Measurements from ENCODE around the gene TPRN.
"Not testable (repeated sequence)": the region's sequence is repeated elsewhere in the genome, so short reads cannot be mapped to it uniquely, and the experiment has no call there.

TPRN gene, protein sequence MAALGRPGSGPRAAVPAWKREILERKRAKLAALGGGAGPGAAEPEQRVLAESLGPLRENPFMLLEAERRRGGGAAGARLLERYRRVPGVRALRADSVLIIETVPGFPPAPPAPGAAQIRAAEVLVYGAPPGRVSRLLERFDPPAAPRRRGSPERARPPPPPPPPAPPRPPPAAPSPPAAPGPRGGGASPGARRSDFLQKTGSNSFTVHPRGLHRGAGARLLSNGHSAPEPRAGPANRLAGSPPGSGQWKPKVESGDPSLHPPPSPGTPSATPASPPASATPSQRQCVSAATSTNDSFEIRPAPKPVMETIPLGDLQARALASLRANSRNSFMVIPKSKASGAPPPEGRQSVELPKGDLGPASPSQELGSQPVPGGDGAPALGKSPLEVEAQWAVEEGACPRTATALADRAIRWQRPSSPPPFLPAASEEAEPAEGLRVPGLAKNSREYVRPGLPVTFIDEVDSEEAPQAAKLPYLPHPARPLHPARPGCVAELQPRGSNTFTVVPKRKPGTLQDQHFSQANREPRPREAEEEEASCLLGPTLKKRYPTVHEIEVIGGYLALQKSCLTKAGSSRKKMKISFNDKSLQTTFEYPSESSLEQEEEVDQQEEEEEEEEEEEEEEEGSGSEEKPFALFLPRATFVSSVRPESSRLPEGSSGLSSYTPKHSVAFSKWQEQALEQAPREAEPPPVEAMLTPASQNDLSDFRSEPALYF

DNA sequence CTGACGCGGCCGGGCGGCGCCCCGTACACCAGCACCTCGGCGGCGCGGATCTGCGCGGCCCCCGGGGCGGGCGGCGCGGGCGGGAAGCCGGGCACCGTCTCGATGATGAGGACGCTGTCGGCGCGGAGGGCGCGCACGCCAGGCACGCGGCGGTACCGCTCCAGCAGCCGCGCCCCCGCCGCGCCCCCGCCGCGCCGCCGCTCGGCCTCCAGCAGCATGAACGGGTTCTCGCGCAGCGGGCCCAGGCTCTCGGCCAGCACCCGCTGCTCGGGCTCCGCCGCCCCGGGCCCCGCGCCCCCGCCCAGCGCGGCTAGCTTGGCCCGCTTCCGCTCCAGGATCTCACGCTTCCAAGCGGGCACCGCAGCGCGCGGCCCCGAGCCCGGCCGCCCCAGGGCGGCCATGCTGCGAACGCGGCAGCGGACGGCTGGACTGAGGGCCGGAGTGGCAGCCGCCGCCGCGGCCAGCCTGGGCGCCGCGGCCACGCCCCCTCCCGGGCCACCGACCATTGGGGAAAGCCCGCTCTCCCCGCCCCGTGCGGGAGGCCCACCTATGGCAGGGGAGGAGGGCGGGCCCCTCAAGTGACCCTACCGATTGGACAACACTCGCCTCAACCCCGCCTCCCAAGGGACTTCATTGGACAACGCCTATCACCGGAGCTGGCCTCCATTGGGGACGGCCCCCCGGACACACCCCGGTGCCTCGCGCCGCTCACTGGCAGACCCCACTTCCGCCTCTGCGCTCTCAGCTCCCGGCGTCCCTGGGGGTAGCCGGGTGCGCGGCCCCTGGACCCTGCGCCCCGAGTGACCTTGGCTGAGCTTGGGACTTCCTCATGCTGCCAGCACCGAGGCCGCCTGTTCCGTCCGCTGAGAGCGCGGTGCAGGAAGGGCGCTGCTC, at the start of gene TPRN:
Gene TPRN (minus strand): TSS at position 431 of the 894 bp plus-strand sequence. CDS start 30 bp downstream, at position 401.
- peak; percentile 95 for DNase-seq

DNA sequence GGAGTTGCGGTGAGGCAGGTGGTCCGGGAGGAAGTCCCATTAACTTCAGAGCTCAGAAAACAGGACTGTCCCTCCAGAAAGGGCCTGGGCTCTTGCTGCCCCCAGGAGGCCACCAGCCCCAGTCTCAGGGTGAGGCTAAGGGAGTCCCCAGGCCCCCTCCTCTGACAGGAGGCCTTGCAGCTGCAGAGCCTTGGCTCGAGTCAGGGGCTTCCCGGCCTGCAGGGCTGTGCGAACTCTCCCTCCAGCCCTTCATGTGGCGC, 47.3 kb upstream of the TPRN start:
- no peak for DNase-seq

DNA sequence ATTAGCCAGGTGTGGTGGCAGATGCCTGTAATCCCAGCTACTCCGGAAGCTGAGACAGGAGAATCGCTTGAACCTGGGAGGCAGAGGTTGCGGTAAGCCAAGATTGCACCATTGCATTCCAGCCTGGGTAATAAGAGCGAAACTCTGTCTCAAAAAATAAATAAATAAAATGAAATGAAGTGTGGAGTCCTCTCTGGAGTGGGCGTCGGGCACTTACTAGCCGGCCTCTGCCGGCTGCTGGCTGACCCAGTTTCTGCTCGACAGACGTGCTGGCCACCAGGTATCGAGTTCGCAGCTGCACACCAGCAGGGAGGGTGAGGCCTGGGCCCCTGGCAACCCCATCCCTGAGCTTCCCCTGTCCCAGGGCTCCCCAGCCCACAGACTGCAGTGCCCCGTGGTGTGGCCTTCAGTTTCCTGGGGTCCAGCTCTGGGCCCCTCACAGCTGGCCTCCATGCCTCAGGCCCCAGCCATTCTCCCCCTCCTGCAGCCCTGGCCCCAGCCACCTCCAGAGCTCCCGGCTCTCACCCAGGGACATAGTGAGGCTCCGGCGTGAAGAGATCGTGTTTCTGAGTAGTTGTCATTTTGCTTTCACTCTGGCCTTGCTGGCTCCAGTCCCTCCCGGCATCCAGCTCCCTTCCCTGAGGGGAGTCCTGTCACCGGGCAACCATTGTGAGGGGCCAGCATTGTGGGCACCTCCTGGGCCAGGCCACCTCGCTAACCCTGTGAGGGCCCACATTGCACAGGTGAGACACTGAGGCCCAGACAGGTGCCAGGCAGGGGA, 46.8 kb upstream of the TPRN start:
- DNase-seq: no peak

DNA sequence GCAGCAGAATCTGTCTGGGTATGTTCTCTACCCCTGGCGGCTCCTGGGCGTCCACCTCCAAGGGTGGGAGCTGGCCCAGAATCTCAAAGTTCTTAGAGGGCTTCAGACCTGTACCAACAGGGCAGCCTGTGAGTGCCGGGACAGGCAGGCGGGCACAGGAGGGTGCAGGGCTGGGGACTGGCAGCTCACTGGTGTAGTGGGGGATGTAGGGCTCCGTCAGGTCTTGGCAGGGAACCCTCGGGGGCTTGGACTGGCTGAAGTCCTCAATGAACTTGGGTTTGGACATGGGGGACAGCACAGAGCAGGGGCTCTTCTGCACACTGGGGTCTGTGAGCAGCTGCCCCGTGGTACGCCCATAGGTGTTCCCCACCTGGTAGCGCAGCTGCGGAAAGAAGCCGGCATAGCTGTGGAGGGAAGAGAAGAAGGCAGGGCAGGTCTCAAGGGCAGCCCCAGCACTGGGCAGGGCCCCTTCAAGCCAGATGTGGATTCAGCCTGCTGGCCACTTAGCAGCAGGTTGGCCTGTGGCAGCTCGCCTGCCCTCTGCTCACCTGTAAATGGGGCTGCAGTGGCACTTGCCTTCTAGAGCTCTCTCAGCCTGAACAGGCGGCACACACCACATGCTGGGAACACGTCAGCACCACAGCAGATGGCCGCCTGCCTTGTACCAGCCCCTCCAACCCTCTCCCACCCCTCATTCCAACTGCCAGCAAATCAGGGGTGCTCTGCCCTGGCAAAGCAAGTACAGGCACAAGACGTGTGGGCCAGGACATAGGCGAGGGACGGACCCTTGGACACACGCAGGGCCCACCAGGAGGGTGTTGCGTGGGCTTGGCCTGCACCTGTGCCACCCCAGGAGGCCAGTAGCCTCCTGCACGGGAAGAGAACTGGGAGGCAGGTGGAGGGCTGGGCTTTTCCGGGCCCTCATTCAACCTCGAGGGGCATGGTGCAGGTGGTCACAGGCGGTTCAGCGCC, 45.2 kb upstream of the TPRN start:
- DNase-seq: no peak

DNA sequence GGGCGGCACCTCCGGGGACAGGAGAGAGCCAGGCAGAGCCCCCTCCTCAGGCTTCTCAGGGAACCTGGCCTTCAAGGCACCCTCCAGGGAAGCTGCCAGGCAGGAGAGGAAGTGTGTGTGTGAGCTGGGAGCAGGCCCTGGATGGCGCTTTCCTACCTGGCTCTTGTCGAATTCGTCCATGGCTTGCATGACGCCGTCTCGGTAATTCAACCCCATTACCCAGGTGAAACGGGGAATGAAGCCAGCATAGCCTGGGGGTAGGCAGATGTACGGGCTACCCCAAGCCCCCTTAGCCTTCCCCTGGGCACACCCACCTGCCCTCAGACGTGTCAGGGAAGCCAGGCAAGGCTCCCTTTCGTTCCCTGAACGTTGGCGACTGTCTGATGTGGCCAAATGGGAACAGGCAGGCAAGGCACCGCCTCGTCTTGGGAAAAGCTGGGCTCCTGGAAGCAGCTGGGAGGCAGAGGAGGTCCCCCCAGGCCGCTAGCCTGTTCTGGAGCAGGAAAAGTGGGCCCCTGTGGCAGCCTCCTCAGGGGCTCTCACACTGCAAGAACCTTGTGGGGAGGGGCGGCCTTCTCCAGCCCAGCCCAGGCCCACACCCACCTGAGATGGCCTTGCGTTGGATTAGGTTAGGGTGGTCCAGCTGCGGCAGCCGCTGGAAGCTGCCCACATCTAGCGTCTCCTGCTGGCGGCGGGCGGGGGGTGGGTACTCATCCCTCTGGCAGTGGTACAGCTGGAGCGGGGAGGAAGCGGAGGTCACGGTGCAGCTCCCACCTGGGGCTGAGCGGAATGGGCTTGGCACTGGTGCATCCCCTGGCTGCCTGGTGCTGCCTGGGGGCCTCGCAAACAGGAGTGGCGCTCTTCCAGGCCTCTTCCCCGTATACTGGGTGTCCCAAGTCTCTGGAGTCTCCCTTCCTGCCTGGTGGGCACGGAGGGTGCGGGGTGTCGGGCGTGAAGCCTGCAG, 44.2 kb upstream of the TPRN start:
- DNase-seq: no peak

DNA sequence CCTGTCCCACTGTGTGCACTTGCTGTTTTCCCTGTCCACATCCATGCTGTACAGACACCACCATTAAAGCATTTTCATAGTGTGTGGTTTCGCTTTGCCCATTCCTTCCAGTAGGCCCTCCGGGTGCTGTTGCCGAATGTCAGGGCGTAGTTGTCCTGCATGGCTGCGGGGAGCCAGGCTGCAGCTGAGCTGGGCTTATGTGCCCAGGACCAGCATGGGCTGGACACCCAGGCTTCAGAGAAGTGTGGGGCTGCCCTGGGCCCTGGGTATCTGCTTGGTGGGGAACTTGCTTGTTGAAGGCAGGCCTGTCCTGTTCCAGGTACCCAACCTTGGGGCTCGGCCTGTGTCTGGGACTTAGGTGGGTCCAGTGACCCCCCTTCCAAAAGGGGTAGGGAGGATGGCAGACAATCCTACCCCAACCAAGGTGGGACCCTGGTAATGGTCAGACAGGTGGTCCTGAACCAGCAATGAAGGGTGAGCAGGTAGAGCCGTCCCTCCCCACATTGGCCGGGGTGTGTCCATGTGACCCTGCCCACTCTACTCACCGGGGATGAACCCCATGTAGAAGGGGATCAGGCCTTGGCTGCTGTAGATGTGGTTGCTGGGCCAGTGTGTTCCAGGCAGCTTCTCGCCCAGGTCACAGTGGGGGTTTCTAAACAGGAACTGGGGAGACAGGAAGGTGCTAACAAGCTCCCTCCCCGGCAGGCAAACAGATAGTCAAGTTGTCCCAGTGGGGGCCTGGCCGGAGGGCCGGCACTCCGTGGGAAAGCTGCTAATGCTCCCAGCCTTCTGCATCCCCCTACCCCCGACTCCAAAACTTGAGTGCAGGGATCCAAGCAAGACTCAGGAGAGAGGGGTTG, 43.3 kb upstream of the TPRN start:
- no peak for DNase-seq

DNA sequence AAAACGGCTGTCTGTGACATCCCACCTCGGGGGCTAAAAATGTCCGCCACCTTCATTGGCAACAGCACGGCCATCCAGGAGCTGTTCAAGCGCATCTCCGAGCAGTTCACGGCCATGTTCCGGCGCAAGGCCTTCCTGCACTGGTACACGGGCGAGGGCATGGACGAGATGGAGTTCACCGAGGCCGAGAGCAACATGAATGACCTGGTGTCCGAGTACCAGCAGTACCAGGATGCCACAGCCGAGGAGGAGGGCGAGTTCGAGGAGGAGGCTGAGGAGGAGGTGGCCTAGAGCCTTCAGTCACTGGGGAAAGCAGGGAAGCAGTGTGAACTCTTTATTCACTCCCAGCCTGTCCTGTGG, 42.7 kb upstream of the TPRN start:
- DNase-seq: not testable (repeated sequence)

DNA sequence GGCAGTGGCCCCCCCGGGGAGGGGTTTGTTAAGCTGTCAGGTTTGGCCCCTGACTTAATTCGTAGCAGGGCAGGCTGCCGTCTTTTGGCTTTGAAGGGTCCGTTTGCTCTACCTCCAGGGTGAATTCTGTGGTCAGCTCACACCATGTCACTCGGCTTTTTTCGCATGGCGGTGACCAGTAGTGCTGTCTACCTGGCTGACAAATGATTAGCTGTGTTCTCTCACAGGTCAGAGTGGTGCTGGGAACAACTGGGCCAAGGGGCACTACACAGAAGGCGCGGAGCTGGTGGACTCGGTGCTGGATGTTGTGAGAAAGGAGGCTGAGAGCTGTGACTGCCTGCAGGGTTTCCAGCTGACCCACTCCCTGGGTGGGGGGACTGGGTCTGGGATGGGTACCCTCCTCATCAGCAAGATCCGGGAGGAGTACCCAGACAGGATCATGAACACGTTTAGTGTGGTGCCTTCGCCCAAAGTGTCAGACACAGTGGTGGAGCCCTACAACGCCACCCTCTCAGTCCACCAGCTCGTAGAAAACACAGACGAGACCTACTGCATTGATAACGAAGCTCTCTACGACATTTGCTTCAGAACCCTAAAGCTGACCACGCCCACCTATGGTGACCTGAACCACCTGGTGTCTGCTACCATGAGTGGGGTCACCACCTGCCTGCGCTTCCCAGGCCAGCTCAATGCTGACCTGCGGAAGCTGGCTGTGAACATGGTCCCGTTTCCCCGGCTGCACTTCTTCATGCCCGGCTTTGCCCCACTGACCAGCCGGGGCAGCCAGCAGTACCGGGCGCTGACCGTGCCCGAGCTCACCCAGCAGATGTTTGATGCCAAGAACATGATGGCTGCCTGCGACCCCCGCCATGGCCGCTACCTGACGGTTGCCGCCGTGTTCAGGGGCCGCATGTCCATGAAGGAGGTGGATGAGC, 42.0 kb upstream of the TPRN start:
- DNase-seq: no peak

DNA sequence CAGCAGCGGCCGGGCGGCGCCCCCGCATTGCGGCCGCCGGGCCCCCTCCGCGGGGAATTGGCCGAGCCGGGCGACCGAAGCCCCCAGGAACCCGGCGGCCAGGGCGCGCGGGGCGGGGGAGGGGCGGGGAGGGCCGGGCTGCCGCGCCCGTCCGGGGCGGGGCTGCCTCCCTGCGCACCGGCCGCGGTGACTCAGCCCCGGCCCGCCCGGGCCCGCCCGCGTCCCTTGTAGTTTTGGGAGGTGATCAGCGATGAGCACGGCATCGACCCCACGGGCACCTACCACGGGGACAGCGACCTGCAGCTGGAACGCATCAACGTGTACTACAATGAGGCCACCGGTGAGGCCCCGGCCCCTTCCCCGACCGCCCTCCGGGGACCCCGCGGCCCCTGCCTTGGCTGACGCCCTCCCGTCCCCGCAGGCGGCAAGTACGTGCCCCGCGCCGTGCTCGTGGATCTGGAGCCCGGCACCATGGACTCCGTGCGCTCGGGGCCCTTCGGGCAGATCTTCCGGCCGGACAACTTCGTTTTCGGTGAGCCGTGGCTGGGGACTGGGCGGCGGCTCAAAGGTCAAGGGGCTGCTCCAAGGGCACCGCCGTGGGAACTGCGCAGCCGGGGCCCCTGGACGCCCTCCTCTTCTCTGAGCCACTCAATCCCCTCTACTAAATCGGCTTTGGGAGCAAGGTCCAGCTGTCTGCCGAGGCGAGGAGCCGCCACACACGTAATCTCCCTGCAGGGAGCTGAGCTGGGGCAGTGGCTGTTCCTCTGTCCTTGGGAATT, 41.1 kb upstream of the TPRN start:
- DNase-seq: no peak

DNA sequence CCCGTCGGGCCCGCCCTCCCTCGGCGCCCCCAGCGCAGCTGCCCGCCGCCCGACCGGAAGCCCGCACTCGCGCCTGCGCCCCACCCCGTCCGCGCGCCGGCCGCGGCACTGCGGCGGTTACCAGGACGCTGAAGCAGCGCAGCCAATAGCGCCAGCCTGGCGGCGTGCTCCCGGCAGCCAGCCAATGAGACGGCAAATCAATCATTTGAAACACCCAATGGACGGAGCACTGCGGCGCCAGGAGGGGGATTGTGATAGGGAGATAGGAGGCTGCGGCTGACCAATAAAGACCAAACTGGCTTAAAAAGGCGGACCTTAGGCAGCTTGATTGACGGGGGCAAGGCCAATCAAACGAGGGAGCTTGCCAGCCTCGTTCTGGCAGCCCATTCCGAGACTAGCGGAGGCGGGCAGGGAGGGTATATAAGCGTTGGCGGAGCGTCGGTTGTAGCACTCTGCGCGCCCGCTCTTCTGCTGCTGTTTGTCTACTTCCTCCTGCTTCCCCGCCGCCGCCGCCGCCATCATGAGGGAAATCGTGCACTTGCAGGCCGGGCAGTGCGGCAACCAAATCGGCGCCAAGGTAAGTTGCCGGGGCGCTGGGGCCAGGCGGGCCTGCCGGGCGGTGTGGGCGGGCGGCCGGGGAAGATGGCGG, 40.4 kb upstream of the TPRN start, which contains the start of gene TUBB4B:
Gene TUBB4B (plus strand): TSS at position 447 of the 649 bp plus-strand sequence. CDS start 74 bp downstream, at position 521.
- peak; percentile 99 for DNase-seq

DNA sequence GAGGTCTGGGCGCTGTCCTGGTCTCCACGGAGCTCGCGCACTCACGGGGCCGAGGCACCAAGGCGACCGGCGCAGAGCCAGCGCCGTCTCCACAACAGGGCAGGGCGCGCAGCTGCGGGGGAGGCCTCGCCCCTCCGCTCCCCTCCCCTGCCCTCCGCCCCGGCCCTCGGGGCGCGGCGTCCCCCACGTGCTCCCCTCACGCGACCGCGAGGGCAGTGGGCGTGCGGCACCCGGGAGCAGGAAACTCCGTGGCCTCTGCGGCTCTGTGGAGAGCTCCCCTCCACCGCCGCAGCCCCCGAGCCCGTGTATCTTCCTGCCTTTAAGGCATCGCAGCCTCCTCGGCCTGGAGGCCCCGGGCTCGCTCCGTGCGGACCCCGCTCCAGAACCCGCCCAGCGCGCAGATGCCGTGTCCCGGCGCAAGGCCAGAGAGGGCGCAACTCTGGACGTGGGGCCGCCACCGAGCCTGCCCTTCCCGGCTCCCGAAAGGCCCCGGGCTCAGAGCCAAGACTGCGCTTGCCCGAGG, 39.8 kb upstream of the TPRN start:
- DNase-seq: peak; percentile 46

DNA sequence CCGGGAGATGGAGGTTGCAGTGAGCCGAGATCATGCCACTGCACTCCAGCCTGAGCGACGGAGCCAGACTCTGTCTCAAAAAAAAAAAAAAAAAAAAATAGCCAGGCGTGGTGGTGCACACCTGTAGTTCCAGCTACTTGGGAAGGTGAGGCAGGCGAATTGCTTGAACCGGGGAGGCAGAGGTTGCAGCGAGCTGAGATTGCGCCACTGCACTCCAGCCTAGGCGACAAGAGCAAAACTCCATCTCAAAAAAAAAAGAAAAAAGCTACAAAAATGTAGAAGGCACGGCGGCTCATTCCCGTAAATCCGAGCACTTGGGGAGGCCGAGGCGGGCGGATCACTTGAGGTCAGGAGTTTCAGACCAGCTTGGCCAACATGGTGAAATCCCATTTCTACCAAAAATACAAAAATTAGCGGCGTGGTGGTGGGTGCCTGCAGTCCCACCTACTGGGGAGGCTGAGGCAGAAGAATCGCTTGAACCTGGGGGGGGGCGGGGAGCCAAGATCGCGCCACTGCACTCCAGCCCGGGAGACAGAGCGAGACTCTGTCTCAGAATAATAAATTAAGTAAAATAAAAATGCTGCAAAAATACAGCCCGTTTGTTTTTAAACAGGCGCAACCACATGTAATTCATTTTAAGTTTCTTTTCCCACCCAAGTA, 39.1 kb upstream of the TPRN start:
- DNase-seq: not testable (repeated sequence)

DNA sequence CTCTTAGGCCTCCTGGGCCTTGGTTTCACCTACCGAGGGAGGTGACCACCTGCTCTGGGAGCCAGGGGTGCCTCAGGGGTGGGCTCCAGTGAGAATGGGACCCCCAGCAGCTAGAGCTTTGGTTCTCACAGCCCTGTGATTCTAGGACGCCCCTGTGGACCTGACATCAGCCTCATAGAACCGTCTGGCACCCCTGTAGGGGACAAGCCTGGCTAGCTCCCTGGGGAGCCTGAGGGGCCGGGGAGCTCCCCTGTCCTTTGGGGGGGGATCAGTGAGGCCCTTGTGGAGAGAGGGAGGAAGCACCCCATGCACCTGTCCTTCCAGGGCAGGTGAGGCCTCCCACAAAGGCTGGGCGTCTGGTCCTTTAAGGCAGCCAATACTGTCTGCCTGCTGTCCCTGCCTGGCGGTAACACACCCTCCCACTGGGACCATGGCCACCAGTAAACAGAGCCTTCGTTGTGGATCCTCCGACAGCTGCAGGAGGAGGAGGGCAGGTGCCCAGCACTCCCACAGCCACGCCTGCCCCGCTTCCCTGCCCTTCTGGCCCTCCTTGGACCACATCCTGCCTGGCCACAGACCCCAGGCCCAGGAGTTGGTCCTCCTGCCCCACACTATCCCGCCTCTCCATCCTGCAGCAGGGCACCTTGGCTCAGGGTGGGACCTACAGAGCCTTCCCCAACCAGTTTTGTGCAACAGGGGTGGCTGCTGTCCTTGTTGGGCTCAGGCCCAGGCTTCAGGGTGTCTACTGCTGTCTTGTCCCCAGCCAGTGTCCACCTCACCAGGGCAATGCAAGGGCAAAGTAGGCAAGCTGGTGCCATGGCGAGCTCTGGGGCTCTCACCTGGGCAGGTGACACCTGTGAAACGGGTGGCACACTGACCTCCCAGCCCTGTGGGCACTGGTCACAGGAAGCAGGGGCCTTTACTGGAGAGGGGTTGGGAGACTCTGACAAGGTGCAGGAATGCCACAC, 37.5 kb upstream of the TPRN start:
- DNase-seq: no peak

DNA sequence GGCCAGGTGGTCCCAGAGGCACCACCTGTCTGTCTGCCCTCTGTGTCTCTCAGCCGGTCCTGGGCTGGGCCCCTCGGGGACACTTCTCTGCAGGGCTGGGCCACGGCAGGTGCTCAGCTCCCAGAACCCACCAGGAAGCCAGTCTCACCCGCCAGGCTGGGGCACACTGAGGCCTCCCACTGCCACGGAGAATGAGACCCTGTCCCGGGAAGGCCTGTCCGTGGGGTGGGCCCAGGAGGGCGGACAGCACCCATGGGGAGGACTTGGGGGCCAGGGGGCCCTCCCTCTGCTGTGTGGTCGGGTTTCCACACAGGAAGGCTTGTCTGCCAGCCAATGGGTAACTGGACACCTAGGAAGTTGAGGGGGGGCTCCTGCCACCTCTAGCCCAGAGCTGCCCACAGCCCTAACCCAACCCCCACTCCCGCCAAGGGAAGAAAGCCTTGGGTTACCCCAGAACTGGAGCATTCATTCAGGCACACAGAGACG, 36.4 kb upstream of the TPRN start:
- DNase-seq: no peak

Measured in NCI-H1048 (cell line).